HL-60 (cell line): ENCODE results near the gene SAP30L.

ENCODE experiments used
- DNase-seq, 2 experiments: peaks; one replicate each; pipeline ENCODE4 v3.0.0-alpha.2; 2010 to 2020; ENCODE audit warnings: low read depth in 1 of 2, low spot score in 1 of 2
- H3K27ac ChIP-seq: fragments of 250-450 bp; sonication (Bioruptor Pico); replicated peaks from 2 replicates; pipeline ENCODE4 v1.5.1; 2020; ENCODE audit warnings: mild to moderate bottlenecking, moderate library complexity
- H3K27me3 ChIP-seq: fragments of 250-450 bp; sonication (Bioruptor Pico); 2 replicates; pipeline ENCODE4 v1.5.1; 2021; ENCODE audit warnings: mild to moderate bottlenecking, moderate library complexity; ENCODE audit not compliant: insufficient read depth, poor library complexity, severe bottlenecking
- H3K4me3 ChIP-seq: replicated peaks from 2 replicates; pipeline ENCODE4 v1.5.1; 2011; ENCODE audit warnings: mild to moderate bottlenecking, control low read depth, low read length; ENCODE audit not compliant: insufficient read depth
- GABPA ChIP-seq: IDR thresholded peaks from 2 replicates; pipeline ENCODE4 v1.6.1; 2012; ENCODE audit warnings: low read depth
- POLR2AphosphoS5 ChIP-seq: IDR thresholded peaks from 2 replicates; pipeline ENCODE4 v1.6.1; 2012; ENCODE audit warnings: low read depth
- REST ChIP-seq: IDR thresholded peaks from 2 replicates; pipeline ENCODE4 v1.6.1; 2012; ENCODE audit warnings: low read depth; ENCODE audit not compliant: insufficient replicate concordance
- SPI1 ChIP-seq: IDR thresholded peaks from 2 replicates; pipeline ENCODE4 v1.6.1; 2012; ENCODE audit warnings: low read depth, mild to moderate bottlenecking, borderline replicate concordance
- TF ChIP-seq, protein P1 (sequence below): IDR thresholded peaks from one replicate; pipeline ENCODE4 v1.5.1; 2011; ENCODE audit warnings: low read length, control low read depth, inconsistent platforms; ENCODE audit not compliant: insufficient read depth

SAP30L gene

GRCh38 chr5:154485850-154486426 is 40.1 kb downstream of the SAP30L start:
- H3K4me3 ChIP-seq: no peak overlapping the region

DNA sequence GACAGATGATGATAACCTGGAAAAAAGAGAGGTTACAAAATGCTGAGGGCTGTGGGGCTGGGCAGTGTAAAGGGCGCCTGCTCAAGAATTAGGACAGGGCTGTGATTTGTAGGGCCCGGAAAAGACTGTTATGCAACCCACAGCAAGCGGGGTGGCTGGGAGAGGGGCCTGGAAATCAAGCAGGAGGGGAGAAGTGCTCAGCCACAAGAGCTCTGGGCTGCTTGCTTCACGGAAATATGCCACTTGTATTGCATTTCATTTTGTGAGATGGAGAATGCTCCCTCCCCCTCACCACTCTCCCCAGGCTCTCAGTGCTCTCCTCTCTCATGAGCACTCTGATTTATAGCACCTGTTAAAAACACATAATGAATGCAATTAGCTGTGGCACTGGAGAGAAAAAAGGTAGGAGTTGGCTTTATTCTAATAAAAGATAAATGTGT is 40.6 kb downstream of the SAP30L start:
- no peak for DNase-seq
- no peak for TF ChIP-seq SPI1
- no peak for TF ChIP-seq REST
- TF ChIP-seq GABPA: no peak
- TF ChIP-seq, protein P1, sequence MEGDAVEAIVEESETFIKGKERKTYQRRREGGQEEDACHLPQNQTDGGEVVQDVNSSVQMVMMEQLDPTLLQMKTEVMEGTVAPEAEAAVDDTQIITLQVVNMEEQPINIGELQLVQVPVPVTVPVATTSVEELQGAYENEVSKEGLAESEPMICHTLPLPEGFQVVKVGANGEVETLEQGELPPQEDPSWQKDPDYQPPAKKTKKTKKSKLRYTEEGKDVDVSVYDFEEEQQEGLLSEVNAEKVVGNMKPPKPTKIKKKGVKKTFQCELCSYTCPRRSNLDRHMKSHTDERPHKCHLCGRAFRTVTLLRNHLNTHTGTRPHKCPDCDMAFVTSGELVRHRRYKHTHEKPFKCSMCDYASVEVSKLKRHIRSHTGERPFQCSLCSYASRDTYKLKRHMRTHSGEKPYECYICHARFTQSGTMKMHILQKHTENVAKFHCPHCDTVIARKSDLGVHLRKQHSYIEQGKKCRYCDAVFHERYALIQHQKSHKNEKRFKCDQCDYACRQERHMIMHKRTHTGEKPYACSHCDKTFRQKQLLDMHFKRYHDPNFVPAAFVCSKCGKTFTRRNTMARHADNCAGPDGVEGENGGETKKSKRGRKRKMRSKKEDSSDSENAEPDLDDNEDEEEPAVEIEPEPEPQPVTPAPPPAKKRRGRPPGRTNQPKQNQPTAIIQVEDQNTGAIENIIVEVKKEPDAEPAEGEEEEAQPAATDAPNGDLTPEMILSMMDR: no peak
- TF ChIP-seq POLR2AphosphoS5: no peak
- H3K27ac ChIP-seq: no peak overlapping the region
- H3K4me3 ChIP-seq: no peak overlapping the region
- peaks cover 64% of the 10 kb centered on the region for H3K27me3 ChIP-seq

More at GRCh38 chr5:154485850-154486426, 40.1 kb downstream of the SAP30L start:
- H3K27ac ChIP-seq: no peak overlapping the region
- H3K27me3 ChIP-seq: peaks cover 69% of the 10 kb centered on the region
- TF ChIP-seq GABPA: no peak
- TF ChIP-seq, protein P1: no peak
- TF ChIP-seq SPI1: no peak
- no peak for TF ChIP-seq POLR2AphosphoS5
- TF ChIP-seq REST: no peak
- DNase-seq: no peak

GRCh38 chr5:154487541-154487940 is 41.7 kb downstream of the SAP30L start:
- no peak for DNase-seq
- TF ChIP-seq GABPA (no peak), SPI1 (no peak), REST (no peak), POLR2AphosphoS5 (no peak)
- TF ChIP-seq, protein P1: no peak
- no peak overlapping the region for H3K27ac ChIP-seq
- no peak overlapping the region for H3K4me3 ChIP-seq
- peaks cover 53% of the 10 kb centered on the region for H3K27me3 ChIP-seq
